H9 (cell line): ENCODE measurements around the gene IRF2BP2. TPM values are rescaled to one million over a fixed set of nuclear protein-coding genes. Genes with fewer than 3 reads are reported as not detected.

Experiments
- DNase-seq: peaks from one replicate; pipeline ENCODE4 v3.0.0-alpha.2; 2017
- H2AFZ ChIP-seq: one replicate; pipeline ENCODE4 v1.6.1; 2013; ENCODE audit warnings: mild to moderate bottlenecking, low read length, control low read depth, moderate library complexity
- H2AK5ac ChIP-seq: 2 replicates; pipeline ENCODE4 v1.6.1; 2013; ENCODE audit warnings: low read length, control low read depth, mixed read lengths; ENCODE audit not compliant: insufficient read length
- H2BK120ac ChIP-seq: one replicate; pipeline ENCODE4 v1.6.1; 2013; ENCODE audit warnings: low read depth, mild to moderate bottlenecking, low read length, control low read depth, inconsistent platforms; ENCODE audit not compliant: poor library complexity, severe bottlenecking
- H2BK12ac ChIP-seq: 2 replicates; pipeline ENCODE4 v1.6.1; 2013; ENCODE audit warnings: low read length, control low read depth, mixed read lengths, low read depth; ENCODE audit not compliant: insufficient read length
- H2BK15ac ChIP-seq: 2 replicates; pipeline ENCODE4 v1.6.1; 2013; ENCODE audit warnings: low read depth, low read length, control low read depth
- H2BK20ac ChIP-seq: one replicate; pipeline ENCODE4 v1.6.1; 2013; ENCODE audit warnings: low read depth, mild to moderate bottlenecking, low read length, control low read depth, inconsistent platforms; ENCODE audit not compliant: poor library complexity, severe bottlenecking
- H2BK5ac ChIP-seq: 2 replicates; pipeline ENCODE4 v1.6.1; 2013; ENCODE audit warnings: low read length, control low read depth, mixed read lengths; ENCODE audit not compliant: insufficient read length
- H3K14ac ChIP-seq: 2 replicates; pipeline ENCODE4 v1.6.1; 2013; ENCODE audit warnings: low read length, control low read depth; ENCODE audit not compliant: insufficient read depth
- H3K18ac ChIP-seq: 2 replicates; pipeline ENCODE4 v1.6.1; 2013; ENCODE audit warnings: low read depth, mild to moderate bottlenecking, mixed read lengths, low read length, control low read depth; ENCODE audit not compliant: insufficient read length
- H3K23ac ChIP-seq: 2 replicates; pipeline ENCODE4 v1.6.1; 2013; ENCODE audit warnings: low read length, control low read depth, mixed read lengths, low read depth; ENCODE audit not compliant: insufficient read length
- H3K23me2 ChIP-seq: 2 replicates; pipeline ENCODE4 v1.6.1; 2013; ENCODE audit warnings: low read depth, mild to moderate bottlenecking, mixed read lengths, low read length, control low read depth; ENCODE audit not compliant: insufficient read length, poor library complexity, severe bottlenecking
- H3K27ac ChIP-seq: 2 replicates; pipeline ENCODE4 v1.5.1; 2013; ENCODE audit warnings: low read length, control low read depth, mixed read lengths, low read depth; ENCODE audit not compliant: insufficient read length
- H3K27me3 ChIP-seq: 2 replicates; pipeline ENCODE4 v1.6.1; 2013; ENCODE audit warnings: low read length, control low read depth, inconsistent platforms; ENCODE audit not compliant: insufficient read depth
- H3K4ac ChIP-seq: 2 replicates; pipeline ENCODE4 v1.6.1; 2013; ENCODE audit warnings: low read depth, mild to moderate bottlenecking, control low read depth, inconsistent platforms, low read length, moderate library complexity
- H3K4me1 ChIP-seq: 2 replicates; pipeline ENCODE4 v1.6.1; 2013; ENCODE audit warnings: low read length, control low read depth, inconsistent platforms; ENCODE audit not compliant: insufficient read depth
- H3K4me2 ChIP-seq: 2 replicates; pipeline ENCODE4 v1.6.1; 2013; ENCODE audit warnings: low read length, control low read depth, mixed read lengths; ENCODE audit not compliant: insufficient read length, insufficient read depth
- H3K56ac ChIP-seq: 2 replicates; pipeline ENCODE4 v1.6.1; 2013; ENCODE audit warnings: low read depth, mild to moderate bottlenecking, mixed read lengths, low read length, control low read depth; ENCODE audit not compliant: insufficient read length
- H3K79me1 ChIP-seq: 2 replicates; pipeline ENCODE4 v1.6.1; 2013; ENCODE audit warnings: low read depth, mild to moderate bottlenecking, moderate library complexity, low read length, control low read depth, inconsistent platforms; ENCODE audit not compliant: insufficient read depth, poor library complexity, severe bottlenecking
- H3K79me2 ChIP-seq: 2 replicates; pipeline ENCODE4 v1.6.1; 2013; ENCODE audit warnings: low read length, control low read depth, inconsistent platforms; ENCODE audit not compliant: insufficient read depth
- H3K9ac ChIP-seq: 2 replicates; pipeline ENCODE4 v1.6.1; 2013; ENCODE audit warnings: low read length, control low read depth, mixed read lengths; ENCODE audit not compliant: insufficient read length; ENCODE audit errors: extremely low read depth
- H3K9me3 ChIP-seq: one replicate; pipeline ENCODE4 v1.6.1; 2013; ENCODE audit warnings: low read depth, low read length, inconsistent platforms; ENCODE audit not compliant: control insufficient read depth
- H3T11ph ChIP-seq: one replicate; pipeline ENCODE4 v1.6.1; 2013; ENCODE audit warnings: mild to moderate bottlenecking, low read length, control low read depth, inconsistent platforms
- H4K20me1 ChIP-seq: one replicate; pipeline ENCODE4 v1.6.1; 2013; ENCODE audit not compliant: control insufficient read depth, insufficient read length, insufficient read depth
- H4K5ac ChIP-seq: 2 replicates; pipeline ENCODE4 v1.6.1; 2013; ENCODE audit warnings: low read depth, mild to moderate bottlenecking, mixed read lengths, low read length, control low read depth; ENCODE audit not compliant: insufficient read length
- H4K8ac ChIP-seq: replicated peaks from 2 replicates; pipeline ENCODE4 v1.6.1; 2013; ENCODE audit warnings: low read length, control low read depth, mixed read lengths, low read depth; ENCODE audit not compliant: insufficient read length
- H4K91ac ChIP-seq: 2 replicates; pipeline ENCODE4 v1.6.1; 2013; ENCODE audit warnings: low read depth, mild to moderate bottlenecking, moderate library complexity, mixed read lengths, low read length, control low read depth; ENCODE audit not compliant: insufficient read length
- H3K27ac Mint-ChIP-seq, 3 experiments: 2 replicates in 2 of 3; 3 replicates in 1 of 3; pipeline ENCODE4 v1.8.0; 2020 to 2021; ENCODE audit warnings: mixed read lengths in 3 of 3, mild to moderate bottlenecking in 1 of 3, moderate library complexity in 1 of 3
- H3K27me3 Mint-ChIP-seq: 2 replicates; pipeline ENCODE4 v1.8.0; 2021; ENCODE audit warnings: low read depth, mild to moderate bottlenecking, moderate library complexity, mixed read lengths
- H3K36me3 Mint-ChIP-seq, 3 experiments: 2 replicates in 2 of 3; 3 replicates in 1 of 3; pipeline ENCODE4 v1.8.0; 2020 to 2021; ENCODE audit warnings: low read depth in 3 of 3, mixed read lengths in 3 of 3; ENCODE audit not compliant: insufficient read depth in 1 of 3
- H3K4me1 Mint-ChIP-seq, 2 experiments: 2 replicates each; pipeline ENCODE4 v1.8.0; 2020; ENCODE audit warnings: mixed read lengths in 2 of 2
- H3K4me3 Mint-ChIP-seq, 2 experiments: 2 replicates in 1 of 2; 3 replicates in 1 of 2; pipeline ENCODE4 v1.8.0; 2020 to 2021; ENCODE audit warnings: mild to moderate bottlenecking in 2 of 2, mixed read lengths in 2 of 2, moderate library complexity in 1 of 2
- H3K9me3 Mint-ChIP-seq, 2 experiments: 2 replicates in 1 of 2; 3 replicates in 1 of 2; pipeline ENCODE4 v1.8.0; 2020; ENCODE audit warnings: mild to moderate bottlenecking in 2 of 2, mixed read lengths in 2 of 2, moderate library complexity in 1 of 2
- WGBS: extraction: QIAGEN DNeasy Blood & Tissue Kit; methylation state at CpG from one replicate; pipeline ENCODE4 v1.1.7; 2013; ENCODE audit warnings: missing lambda C conversion rate, low lambda C conversion rate, mixed read lengths; ENCODE audit not compliant: insufficient read length; ENCODE audit errors: extremely low coverage; 5-methylcytosine and 5-hydroxymethylcytosine counted together
- total RNA-seq: library from RNA; stranded (reverse); gene quantifications from 2 replicates; pipeline ENCODE4 v1.2.1, GENCODE V29; 2021
- TF ChIP-seq, protein P1 (sequence below): fragments of 200-600 bp; sonication (generic); conservative IDR thresholded peaks from 3 replicates; pipeline ENCODE4 v1.8.0; 2021; ENCODE audit warnings: antibody characterized with exemption, mild to moderate bottlenecking

IRF2BP2 gene
- total RNA-seq, 1 experiment from 2014 or later, result 80.2 TPM

DNA sequence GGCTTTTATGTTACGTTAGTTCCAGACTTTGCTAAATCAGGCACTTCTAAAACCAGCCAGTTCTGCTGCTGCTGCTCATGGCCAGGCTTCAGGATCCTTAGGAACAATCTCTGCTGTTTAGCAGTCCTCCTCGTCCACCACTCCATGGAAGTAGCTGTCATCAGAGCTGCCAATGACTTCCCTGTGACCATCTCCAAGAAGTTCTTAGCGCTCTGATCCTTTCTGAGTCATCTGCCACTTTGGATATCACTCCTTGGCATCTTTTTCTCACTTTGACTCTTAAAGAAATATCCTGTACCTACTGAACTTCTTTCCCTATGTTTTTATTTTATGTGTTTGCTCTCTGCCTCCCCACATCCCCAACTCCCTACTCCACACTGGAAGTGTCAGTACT, 14.7 kb upstream of the IRF2BP2 start:
- Histone ChIP-seq H3K79me2 (no peaks in the 10 kb centered on the region), H3K4ac (no peak overlapping the region), H2BK12ac (no peak overlapping the region), H3K79me1 (no peaks in the 10 kb centered on the region), H3K23me2 (no peaks in the 10 kb centered on the region), H3K14ac (no peak overlapping the region), H2AK5ac (no peak overlapping the region), H3K23ac (no peak overlapping the region), H2BK120ac (no peak overlapping the region), H3K18ac (no peak overlapping the region), H2BK15ac (no peak overlapping the region), H3K4me1 (no peaks in the 10 kb centered on the region), H3K27ac (no peak overlapping the region), H3K9me3 (no peaks in the 10 kb centered on the region), H3K4me2 (no peak overlapping the region), H4K8ac (no peak overlapping the region), H3K56ac (no peak overlapping the region), H3K9ac (no peak overlapping the region), H3K27me3 (no peaks in the 10 kb centered on the region), H2AFZ (no peak overlapping the region), H2BK5ac (no peak overlapping the region), H4K20me1 (no peaks in the 10 kb centered on the region), H4K91ac (no peak overlapping the region), H4K5ac (no peak overlapping the region), H3T11ph (no peak overlapping the region), H2BK20ac (no peak overlapping the region)
- Mint-ChIP-seq H3K4me3 (no peak overlapping the region), H3K36me3 (no peaks in the 10 kb centered on the region), H3K9me3 (no peaks in the 10 kb centered on the region), H3K4me1 (peaks cover 0 to 12% of the 10 kb centered on the region in 2 experiments; a peak in 3 of 4 replicates), H3K27me3 (no peaks in the 10 kb centered on the region), H3K27ac (no peak overlapping the region)
- WGBS, result no CpG with 5 or more reads among the region's 3 CpGs
- DNase-seq, result no peak
- TF ChIP-seq, protein P1, sequence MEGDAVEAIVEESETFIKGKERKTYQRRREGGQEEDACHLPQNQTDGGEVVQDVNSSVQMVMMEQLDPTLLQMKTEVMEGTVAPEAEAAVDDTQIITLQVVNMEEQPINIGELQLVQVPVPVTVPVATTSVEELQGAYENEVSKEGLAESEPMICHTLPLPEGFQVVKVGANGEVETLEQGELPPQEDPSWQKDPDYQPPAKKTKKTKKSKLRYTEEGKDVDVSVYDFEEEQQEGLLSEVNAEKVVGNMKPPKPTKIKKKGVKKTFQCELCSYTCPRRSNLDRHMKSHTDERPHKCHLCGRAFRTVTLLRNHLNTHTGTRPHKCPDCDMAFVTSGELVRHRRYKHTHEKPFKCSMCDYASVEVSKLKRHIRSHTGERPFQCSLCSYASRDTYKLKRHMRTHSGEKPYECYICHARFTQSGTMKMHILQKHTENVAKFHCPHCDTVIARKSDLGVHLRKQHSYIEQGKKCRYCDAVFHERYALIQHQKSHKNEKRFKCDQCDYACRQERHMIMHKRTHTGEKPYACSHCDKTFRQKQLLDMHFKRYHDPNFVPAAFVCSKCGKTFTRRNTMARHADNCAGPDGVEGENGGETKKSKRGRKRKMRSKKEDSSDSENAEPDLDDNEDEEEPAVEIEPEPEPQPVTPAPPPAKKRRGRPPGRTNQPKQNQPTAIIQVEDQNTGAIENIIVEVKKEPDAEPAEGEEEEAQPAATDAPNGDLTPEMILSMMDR, result no peak
